ENCODE measurements around the gene SIL1.
"Not testable (repeated sequence)": the region's sequence is repeated elsewhere in the genome, so short reads cannot be mapped to it uniquely, and the experiment has no call there.

Gene SIL1

DNA sequence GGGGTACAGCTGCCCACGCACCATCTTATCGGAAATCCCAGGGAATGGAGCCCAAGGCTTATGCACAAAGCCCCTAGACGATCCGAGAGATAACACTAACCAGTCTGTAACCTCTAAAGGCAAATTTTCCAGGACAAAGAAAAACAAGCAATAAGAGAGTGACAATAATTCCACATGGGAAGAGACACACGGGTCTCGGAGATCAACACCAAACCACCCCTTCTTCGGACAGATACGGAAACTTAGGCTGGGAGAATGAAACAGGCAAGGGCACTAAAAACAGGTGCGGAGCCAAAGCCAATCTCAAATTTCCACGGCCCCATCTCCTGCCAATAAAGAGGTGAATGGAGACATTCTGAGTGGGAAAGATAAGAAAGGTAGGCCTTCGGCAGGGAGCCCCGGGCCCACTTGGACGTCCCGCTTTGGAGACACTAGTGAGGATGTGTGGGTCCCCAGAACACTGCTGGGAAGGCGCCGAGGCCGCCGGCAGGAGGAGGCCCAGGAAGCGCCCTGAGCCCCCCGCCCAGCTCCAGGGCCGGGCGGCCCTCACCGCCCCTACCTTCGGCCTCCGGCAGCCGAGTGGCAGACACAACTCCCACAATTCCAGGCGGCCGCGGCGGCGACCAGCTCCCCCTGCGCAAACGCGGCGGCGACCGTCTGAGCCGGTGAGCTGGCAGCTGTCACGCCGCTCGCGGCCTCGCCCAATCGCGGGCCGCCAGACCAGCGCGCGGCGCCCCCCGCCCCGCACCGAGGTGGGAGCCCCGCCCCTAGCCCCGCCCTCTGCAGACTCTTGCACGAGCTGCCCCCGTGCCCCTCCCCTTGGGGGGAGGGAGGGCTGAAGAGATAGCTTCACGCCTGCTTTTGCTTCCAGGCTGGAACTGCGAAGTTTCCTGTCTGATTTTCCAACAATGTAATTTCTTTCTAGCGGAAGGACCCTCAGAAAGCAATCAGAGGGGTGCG lies at the start of gene SIL1:
Gene SIL1, minus strand, starts transcription at position 659 of the 960 bp plus-strand sequence. CDS start 70,525 bp downstream, outside the sequence.
- peak; percentile 87 for DNase-seq

DNA sequence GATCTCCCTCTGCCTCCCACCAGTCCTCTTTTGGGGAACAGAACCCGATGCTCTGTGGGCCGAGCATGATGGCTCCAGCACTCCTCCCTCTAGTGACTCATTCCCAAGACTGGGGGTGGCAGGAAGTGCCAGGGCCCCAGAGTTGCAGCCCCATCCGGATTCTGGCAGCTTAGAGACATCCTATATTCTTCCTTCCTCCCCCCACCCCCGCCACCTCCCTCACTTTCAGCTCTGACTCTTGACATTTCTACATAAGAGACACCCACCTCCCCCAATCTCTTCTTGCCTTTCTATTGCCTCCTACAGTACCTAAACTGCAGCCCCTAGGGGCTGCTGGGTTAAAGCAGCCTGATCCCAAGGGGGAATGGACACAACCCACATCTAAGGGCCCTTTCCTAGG lies 48.2 kb upstream of the SIL1 start:
- no peak for DNase-seq

DNA sequence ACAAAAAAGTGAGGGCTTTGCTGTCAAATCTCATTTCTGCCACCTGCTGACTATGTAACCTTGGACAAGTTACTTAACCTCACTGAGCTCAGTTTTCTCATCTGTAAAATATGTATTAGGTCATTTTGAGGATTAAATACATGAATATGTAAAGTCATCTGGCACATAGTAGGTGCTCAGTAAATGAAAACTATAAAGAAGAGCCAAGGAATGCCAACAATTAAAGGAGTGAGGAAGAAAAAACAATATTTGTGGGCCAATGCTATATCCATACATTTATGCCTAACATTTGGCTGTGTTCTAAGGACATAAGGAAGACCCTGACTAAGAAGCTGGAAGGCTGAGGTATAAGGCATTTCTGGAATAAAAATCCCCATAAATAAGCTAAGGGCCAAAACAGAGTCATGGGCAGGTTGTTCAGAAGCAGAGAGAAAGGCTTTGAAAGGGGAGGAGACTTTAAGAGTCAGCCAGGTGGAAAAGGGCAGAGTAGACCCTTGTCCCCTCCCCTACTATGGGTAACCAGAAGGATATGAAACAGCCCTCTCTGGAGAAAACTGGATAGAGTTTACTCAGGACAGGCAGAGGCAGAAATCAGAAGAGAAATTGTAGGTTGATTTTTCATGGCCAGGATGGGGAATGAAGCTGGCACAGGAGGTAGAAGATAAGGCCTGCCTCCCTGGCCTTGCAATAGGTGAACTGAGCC lies 47.6 kb upstream of the SIL1 start:
- DNase-seq = no peak

DNA sequence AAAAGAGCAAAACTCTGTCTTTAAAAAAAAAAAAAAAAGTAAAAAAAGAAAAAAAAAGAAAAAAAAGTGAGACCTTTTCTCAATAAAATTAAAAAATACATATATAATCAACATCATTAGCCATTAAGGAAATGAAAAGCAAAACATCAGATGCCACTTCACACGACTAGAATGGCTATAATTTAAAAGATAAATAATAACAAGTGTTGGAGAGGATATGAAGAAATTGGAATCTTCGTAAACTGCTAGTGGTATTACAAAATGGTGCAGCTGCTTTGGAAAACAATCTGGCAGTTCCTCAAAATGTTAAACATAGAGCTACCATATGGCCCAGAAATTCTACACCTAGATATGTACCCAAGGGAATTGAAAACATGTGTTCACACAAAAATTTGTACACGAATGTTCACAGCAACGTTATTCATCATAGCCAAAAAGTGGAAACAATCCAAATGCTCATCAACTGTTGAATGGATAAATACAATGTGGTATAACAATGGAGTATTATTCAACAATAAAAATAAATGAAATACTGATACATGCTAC lies 45.3 kb upstream of the SIL1 start:
- no peak for DNase-seq

DNA sequence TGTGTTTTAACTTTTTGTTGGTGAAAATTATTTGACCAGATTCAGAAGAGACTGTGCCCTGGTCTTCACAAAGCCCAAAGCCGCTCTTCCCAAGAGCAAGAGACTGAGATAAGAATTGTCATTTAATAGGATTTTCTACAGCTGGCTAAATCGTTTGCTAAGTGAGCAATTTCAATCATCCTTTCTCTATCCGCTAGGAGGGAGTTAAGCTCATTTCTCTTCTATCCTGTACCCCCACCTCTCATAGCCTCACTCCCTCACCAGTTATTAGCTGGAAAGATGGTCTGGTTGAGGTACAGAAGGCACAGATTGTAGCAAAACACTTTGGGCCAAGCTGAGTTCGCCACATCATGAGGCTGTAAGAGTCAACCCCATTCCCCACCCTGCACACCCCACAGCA lies 43.0 kb upstream of the SIL1 start:
- DNase-seq = no peak

DNA sequence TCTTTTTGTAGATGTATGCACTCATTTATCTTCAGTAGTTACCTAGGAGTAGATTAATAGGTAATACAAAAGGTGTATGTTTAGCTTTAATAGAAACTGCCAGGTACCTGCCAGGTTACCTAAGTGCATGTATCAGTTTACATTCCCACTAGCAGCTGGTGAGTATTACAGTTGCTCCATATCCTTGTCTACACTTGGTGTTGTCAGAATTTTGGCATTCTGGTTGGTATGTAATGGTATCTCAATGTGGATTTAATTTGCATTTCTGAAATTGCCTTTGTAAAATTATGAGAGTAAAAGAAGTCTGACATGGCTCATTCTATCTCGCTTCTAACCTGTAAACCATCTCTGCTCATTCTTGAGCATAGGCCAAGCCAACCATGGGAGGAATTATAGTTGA lies 38.3 kb upstream of the SIL1 start:
- DNase-seq = no peak

DNA sequence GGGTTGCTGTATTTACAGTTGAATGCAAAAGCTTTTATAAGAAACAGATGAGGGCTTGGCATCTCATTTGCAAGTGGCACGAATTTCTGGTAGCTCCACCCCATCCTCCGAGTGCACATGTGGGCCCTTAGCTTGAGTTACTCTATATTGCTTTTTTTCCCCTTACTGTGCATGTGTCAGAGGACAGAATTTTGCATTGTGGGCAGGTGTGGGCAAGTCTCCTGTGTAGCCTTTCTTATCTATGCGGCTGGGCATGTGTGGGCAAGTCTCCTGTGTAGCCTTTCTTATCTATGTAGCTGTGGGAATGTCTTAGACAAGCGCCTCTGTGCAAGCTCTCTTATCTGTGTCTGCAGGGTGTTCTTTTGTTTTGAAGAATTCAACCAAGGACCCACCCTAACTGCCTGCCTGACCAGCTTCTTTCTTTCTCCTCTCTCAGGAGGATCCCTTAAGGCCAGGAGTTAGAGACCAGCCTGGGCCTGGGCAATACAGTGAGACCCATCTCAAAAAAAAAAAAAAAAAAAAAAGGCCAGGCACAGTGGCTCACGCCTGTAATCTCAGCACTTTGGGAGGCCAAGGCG lies 34.1 kb upstream of the SIL1 start:
- no peak for DNase-seq

DNA sequence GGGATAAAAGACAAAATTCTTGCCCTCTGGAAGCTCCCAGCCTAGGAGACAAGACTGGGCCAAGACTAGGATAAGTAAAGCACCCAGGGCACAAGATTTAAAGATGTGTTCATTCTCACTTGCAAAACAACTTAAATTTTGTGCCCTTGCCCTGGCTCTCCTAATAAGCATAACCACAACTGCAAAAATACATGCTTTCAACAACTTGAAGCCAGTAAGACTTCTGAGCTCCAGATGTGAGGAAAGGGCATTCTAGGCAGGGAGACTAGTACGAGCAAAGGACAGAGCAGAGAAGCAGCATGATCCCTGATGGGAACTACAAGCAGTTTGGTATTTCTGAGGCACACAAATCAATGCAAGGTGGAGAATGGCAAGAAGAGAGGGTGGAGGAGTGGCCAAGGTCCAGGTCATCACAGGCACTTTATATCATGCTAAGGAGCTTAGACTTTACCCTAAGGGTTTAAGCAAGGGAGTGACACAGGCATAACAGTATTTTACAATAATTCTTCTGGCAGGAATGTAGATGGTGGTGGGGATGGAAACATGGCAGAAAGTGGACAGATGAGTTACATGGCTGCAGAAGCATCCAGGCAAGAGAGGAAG lies 30.1 kb upstream of the SIL1 start:
- no peak for DNase-seq

DNA sequence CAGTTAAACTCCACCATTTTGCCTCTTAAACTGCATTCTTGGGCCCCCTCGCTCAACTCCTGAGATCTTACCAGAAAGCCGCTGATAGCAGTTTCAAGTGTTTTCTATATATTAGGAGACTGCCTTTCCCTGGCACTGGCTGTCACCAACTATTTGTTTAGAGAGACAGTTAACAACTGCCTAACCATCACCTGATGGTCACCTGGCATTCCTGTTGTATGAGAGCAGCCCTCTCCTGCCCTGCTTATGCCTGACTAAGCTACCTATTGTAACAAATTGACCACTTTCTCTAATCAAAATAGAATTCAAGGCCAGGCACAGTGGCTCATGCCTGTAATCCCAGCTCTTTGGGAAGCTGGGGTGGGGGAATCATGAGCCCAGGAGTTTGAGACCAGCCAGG lies 28.0 kb upstream of the SIL1 start:
- DNase-seq = no peak

DNA sequence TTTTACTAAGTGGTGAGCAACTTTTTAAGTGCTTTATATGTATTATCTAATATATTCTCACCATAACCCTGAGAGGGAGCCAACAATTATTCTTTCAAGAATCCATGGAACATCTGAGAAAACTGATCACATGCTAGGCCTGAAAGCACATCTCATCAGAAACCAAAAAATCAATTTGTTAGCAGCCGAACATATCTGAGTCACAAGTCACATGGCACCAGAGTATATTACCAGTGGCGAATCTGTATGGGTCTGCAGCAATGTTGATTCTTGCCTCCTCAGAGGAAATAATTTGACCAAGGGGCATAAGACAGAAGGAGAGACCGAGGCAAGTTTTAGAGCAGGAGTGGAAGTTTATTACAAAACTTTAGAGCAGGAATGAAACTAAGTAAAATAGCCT lies 25.3 kb upstream of the SIL1 start:
- no peak for DNase-seq

DNA sequence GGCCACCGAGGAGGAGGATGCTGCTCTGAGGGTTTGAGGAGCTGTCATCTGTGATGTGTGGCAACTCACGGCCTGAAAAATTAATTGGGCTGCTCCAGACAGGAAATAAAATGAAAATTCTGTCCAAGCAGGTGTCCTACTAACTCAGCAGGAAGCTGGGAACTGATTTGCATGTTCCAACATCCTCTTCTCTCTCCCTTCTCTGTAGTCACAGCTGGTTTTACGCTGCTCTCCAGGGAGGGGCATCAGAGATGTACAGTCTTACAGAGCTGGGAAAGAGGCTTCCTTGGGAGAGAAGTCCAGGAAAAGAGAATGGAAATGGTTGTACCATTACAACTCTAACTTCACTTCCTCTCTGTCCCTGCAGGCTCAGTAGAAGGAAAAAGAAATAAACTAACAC lies 24.2 kb upstream of the SIL1 start:
- DNase-seq = no peak

DNA sequence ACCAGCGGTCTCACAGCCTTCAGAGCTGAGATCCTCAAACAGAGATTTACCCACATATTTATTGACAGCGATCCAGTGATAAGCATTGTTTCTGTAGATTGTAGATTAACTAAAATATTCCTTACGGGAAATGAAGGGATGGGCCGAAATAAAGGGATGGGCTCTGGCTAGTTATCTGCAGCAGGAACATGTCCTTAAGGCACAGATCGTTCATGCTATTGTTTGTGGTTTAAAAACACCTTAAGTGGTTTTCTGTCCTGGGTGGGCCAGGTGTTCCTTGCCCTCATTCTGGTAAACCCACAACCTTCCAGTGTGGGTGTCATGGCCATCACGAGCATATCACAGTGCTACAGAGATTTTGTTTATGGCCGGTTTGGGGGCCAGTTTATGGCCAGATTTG lies 19.9 kb upstream of the SIL1 start:
- not testable (repeated sequence) for DNase-seq

DNA sequence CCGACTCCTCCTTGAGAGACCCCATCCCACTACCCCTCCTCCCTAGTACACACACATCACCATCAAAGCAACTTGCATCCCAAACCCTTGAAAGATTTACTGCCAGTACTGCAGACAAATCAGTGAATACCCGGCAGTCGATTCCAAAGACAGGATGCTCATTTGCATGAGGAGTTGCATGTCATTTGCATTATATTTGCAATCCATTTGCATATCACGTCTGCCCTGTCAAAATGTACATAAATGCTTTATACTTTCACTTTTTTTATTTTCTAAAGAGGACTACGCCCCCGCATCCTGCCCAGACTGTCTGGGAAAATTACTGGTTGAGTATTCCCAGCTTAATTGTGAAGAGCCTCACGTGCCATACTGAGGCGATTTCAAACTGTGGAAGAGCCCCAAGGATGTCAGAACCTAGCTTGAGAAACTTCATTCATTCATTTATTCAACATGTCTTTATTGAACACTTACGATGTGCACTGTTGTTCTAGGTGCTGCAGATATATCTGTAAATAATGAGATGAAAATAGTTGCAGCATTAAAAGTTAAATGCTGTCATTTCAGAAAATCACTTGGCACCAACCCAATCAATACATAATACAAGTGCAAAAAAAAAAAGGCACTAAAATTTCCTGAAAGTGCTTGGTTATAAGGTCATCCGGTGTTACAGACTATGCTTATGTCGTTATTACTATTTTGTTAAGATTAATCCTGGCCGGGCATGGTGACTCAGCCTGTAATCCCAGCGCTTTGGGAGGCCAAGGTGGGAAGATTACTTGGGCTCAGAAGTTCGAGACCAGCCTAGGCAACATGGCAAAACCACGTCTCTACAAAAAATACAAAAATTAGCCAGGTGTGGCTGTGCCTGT lies 17.2 kb upstream of the SIL1 start:
- DNase-seq = no peak

DNA sequence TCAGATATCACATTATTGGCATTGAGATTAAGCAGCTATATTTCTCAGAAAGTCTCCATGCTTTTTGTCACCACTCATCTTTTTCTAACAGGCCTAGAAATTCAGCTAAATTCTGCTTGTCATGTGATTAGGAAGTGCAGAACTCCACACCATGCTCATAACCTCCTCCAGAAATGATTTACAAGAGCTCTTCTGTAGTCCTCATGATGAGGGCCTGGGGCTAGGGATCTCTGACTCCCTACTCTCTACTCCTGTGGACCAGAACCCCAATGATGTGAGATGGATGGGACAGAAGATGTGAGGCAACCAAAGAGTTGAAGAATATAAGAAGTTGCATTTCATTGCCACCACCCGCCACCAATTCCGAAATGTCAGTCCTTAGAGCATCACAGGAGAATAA lies 16.5 kb upstream of the SIL1 start:
- no peak for DNase-seq

DNA sequence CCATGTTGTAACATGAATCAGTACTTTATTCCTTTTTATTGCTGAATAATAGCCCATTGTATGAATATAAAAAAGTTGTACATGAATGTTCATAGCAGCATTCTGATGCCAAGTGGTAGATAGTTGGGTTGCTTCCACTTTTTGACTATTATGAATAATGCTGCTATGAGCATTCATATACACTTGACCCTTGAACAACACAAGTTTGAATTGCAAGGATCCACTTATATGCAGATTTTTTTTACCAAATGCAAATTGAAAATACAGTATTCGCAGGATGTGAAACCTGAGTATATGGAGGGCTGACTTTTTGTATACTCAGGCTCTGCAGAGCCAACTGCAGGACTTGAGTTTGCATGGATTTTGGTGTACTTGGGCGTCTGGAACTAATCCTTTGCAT lies 14.7 kb upstream of the SIL1 start:
- no peak for DNase-seq

DNA sequence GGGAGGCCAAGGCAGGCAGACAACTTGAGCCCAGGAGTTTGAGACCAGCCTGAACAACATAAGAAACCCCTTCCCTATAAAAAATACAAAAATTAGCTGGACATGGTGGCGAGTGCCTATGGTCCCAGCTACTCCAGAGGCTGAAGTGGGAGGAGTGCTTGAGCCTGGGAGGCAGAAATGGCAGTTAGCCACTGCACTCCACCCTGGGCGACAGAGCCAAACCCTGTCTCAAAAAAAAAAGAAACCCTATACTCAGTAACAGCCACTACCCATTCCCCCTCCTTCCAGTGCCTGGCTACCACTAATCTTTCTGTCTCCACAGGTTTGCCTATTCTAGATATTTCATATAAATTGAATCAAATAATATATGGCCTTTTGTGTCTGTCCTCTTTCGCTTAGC lies 14.3 kb upstream of the SIL1 start:
- DNase-seq = no peak

DNA sequence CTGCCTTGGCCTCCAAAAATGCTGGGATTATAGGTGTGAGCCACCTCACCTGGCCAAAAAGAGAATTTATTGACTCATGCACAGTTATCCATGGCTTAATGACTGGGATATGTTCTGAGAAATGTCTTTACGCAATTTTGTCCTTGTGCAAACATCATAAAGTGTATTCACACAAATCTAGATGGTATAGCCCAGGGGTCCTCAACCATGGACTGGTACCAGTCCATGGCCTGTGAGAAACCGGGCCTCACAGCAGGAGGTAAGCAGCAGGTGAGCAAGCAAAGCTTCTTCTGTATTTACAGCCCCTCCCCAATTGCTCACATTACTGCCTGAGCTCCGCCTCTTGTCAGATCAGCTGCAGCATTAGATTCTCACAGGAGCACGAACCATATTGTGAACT lies 12.4 kb upstream of the SIL1 start:
- no peak for DNase-seq

DNA sequence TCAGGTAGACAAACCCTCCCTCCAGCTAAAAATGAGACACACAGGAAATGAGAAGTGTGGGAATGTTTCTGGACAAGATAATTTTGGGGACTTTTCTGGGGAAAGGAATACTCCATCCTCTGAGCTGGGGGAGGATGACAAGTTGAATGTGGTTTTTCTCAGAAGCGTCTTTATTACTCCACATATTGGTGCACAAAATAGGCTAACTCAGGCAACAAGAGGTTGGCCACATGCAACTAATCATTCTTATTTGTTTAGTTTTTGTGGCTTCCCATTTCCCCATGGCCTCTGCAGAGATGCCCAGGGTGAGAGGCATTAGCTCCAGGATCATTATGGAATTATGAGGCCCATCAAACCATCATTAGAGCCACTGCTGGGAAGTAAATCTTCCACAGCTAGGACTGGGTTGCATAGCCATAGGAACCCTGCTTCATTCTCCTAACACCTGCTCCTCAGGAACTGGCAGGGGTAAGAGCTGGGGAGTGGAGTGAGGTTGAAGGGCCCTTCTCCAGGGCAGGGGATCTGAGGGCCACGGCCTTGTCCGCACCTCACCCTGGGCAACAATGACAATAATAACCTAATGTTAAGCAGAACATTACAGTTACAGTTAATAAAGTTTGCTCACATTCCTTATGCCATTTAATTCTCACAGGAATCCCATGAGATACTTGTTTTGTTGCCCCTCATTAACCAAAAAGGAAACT lies 9.3 kb upstream of the SIL1 start:
- DNase-seq = no peak

DNA sequence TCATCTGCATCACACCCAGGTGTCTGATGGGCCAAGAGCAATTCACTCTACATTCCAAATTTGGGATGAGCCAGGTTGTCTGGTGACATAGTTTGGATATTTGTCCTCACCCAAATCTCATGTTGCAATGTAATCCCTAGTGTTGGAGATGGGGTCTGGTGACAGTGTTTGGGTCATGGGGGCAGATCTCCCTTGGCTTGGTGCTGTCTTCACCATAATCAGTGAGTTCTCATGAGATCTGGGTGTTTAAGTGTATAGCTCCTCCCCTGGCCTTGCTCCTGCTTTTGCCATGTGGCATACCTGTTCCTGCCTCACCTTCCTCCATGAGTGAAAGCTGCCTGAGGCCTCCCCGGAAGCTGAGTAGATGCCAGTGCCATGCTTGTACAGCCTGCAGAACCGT lies 7.4 kb upstream of the SIL1 start:
- DNase-seq = no peak

DNA sequence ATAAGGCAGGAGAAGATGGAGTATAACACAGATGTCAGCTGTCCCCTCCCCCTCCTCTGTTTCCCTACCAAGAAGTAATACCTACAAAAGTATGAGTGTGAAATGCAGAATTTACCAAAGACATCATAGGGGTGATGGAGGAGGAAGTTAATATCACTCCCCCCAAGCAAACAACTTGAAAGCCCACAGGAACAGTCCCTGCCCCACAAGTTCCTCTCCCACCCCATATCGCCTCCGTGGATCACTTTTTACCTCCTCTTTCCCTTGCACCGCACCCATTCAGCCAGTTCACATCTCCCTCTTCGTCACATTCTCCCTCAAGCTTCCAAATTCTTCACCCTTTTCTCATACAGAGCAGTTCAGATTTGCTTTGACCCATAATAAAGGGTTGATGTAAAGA lies 7.0 kb upstream of the SIL1 start:
- no peak for DNase-seq

DNA sequence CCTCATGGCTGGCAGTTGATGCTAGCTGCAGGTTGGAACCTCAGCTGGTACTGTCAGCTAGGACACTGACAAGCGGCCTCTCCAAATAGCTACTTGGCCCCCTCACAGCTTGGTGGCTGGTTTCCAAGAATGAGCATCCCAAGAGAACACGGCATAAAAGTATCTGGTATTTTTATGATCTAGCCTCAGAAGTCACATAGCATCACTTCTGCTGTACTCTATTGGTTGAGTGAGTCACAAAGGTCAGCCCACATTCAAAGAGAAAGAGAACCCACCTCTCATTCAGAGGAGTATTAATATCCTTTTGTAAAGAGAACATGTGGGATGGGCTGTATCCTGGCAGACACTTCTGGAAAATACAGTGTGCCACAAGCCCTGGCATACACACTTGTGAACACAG lies 6.0 kb upstream of the SIL1 start:
- no peak for DNase-seq

DNA sequence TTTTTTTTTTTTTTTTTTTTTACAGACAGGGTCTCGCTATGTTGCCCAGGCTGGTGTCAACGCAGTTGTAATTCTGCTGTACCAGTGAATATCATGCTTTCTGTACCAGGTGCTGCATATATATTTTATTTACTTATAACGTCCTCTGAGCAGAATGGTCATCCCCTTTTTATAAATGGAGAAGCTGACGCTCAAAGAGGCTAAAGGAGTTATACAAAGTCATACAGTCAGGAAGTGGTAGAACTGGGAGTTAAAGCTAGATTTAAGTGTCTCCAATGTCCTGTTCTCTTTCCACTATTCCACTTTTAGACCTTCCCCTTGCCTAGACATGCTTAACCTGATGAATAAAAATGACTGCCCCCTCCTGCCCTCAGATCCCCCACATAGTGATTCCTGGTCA lies 1.2 kb upstream of the SIL1 start:
- no peak for DNase-seq
